ENCODE measurements around the gene RALY.

DNA sequence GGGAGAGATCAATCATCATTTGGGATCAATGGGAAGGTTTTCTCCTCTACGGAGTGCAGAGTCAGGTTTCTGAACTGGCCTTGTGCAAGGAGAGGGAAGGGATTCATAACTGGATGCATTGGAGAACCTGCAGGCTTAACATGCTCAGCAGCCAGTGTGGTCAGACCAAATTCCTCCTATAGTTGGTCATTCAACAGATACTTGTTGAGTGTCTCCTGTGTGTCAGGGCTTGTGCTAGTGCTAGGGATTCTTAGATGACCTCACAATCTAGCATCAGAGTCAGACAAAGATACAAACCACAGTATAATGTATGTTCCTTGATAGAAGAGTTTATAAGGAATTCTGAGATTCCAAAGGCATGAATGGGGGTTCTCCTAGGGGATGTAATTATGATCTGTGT, 23.9 kb downstream of the RALY start:
- TF ChIP-seq, protein P1, sequence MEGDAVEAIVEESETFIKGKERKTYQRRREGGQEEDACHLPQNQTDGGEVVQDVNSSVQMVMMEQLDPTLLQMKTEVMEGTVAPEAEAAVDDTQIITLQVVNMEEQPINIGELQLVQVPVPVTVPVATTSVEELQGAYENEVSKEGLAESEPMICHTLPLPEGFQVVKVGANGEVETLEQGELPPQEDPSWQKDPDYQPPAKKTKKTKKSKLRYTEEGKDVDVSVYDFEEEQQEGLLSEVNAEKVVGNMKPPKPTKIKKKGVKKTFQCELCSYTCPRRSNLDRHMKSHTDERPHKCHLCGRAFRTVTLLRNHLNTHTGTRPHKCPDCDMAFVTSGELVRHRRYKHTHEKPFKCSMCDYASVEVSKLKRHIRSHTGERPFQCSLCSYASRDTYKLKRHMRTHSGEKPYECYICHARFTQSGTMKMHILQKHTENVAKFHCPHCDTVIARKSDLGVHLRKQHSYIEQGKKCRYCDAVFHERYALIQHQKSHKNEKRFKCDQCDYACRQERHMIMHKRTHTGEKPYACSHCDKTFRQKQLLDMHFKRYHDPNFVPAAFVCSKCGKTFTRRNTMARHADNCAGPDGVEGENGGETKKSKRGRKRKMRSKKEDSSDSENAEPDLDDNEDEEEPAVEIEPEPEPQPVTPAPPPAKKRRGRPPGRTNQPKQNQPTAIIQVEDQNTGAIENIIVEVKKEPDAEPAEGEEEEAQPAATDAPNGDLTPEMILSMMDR (IDR thresholded peaks at IDR 0.05), result no peak
- no peak for TF ChIP-seq POLR2A (IDR thresholded peaks at IDR 0.05)

Measured in Peyer's patch (tissue), 4 donors.